HepG2 (cell line): Measurements from ENCODE around the gene SLC29A1.

ENCODE experiments used
- HDAC6 ChIP-seq: fragments of 200-600 bp; sonication (generic); IDR thresholded peaks from 2 replicates; pipeline ENCODE4 v1.7.0; 2017; ENCODE audit warnings: mild to moderate bottlenecking, antibody characterized with exemption, low read length, low read depth
- PREB ChIP-seq: sonication (generic); formaldehyde crosslinking; IDR thresholded peaks from 2 replicates; pipeline ENCODE4 v1.4.0; 2020; ENCODE audit warnings: missing genetic modification reagents
- SAP130 ChIP-seq: IDR thresholded peaks from 2 replicates; pipeline ENCODE4 v1.6.1; 2016; ENCODE audit warnings: low read depth

DNA sequence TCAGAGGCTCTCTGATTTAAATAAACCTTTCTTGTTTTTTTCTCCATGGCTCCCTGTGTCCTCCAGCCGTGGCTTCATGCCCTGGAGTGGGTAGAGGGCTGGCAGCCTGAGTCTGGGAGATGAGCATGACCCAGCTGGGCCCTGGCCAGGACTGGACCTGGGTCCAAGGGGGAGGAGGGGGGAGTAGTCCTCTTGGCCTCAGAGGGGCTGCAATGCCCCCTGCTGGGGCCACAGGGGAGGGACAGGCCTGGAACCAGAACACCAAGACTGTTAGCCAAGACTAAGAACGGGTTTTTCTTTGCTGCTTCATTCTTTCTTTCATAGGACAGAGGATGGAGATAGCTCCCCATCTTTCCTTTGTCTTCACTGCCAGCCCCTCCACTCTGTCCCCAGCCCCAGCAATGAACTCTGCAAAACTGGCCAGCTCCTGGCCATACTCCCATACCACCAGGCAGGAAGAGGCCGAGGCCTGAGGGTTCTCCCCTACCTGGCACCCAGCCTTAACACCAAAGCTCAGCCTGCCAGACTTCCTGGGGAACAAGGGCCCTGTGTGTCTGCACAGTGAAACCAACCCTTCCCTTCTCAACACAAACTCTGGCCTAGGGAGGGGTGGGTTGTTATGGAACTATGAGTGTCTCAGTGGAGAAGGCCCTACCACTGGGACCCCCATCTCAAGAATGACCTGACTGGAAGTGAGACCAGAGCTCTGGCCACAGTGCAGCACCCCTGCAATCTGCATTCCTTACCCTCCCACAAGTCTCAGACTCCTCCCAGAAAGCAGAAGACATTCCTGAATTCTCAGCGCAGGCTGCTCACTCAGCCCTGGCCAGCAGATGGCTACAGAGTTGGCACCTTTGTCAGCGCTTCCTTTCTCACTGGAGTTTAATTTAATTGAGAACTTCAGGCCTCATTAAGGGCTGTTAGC lies 11.0 kb downstream of the SLC29A1 start:
- TF ChIP-seq HDAC6: no peak
- no peak for TF ChIP-seq PREB (CRISPR knock-in tag)
- peak; percentile 72 for TF ChIP-seq SAP130 (CRISPR knock-in tag)
